ENCODE results near the gene MYO1E.

The MYO1E gene

DNA sequence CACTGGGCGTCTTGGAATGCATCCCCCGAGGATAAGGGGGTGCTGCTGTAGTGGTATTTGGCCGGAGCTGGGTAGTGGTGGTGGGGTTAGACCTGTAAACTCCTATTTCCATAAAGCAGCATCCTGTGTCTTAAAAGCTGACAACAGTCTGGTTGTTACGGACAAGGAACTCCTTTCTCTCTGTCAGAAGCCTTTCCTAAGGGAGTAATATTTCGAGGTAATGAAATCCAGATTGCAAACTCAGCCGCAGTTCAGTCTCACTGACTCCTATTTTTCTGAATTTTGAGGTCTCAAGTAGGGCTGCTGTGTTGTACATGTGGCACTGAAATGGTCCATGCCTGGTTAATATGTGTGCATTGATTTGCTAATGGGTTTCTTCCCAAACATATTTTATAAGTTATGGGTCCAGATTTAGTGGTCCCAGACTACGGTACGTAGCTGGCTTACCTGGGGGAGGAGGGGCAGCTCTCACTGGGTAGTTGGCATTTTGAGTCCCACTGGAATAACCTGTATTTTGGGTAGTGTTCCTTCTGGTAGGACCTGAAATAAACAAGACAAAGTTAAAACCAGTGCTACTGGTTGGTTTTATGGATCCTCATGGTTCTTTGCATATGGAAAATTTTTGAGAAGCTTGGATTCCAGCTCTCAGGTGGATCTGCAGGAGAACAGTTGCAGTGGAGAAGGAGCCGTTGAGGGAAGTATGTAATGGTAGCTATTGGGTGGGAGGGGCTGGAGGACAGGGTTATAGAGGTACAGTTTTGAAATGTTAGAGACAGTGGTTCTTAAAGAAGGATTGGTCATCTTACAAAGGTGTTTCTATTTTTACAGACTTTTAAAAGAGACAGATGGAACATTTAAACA, 214.6 kb downstream of the MYO1E start:
- TF ChIP-seq, protein P1, sequence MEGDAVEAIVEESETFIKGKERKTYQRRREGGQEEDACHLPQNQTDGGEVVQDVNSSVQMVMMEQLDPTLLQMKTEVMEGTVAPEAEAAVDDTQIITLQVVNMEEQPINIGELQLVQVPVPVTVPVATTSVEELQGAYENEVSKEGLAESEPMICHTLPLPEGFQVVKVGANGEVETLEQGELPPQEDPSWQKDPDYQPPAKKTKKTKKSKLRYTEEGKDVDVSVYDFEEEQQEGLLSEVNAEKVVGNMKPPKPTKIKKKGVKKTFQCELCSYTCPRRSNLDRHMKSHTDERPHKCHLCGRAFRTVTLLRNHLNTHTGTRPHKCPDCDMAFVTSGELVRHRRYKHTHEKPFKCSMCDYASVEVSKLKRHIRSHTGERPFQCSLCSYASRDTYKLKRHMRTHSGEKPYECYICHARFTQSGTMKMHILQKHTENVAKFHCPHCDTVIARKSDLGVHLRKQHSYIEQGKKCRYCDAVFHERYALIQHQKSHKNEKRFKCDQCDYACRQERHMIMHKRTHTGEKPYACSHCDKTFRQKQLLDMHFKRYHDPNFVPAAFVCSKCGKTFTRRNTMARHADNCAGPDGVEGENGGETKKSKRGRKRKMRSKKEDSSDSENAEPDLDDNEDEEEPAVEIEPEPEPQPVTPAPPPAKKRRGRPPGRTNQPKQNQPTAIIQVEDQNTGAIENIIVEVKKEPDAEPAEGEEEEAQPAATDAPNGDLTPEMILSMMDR (IDR thresholded peaks at IDR 0.05; ENCODE audit: low read depth, low read length): no peak
- Histone ChIP-seq H3K36me3 (no peaks in the 10 kb centered on the region), H3K27ac (no peak overlapping the region), H3K9me3 (ENCODE audit: severe bottlenecking) (no peaks in the 10 kb centered on the region), H3K27me3 (ENCODE audit: insufficient read depth, low read depth, severe bottlenecking) (no peaks in the 10 kb centered on the region), H3K4me3 (ENCODE audit: low read depth, low read length) (no peak overlapping the region)
- no peak for DNase-seq

DNA sequence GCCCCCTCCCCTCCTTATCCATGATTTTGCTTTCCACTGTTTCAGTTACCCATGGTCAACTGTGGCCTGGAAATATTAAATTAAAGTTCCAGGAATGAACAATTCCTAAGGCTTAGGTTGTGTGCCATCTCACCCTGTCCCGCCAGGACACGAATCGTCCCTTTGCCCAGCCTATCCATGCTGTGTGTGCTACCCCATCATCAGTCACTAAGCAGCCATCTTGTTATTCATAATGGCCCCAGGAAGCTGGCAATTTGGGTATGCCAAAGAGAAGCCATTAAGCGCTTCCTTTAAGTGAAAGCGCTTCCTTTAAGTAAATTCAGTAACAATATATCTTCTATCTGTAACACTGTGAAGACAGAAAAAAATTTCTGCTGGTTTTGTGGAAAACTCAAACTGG, 215.3 kb downstream of the MYO1E start:
- Histone ChIP-seq H3K36me3 (no peaks in the 10 kb centered on the region; the same call in 1 of the 2 replicates), H3K4me3 (ENCODE audit: low read depth, low read length) (no peak overlapping the region), H3K27me3 (ENCODE audit: insufficient read depth, low read depth, severe bottlenecking) (no peaks in the 10 kb centered on the region), H3K27ac (no peak overlapping the region), H3K9me3 (ENCODE audit: severe bottlenecking) (no peaks in the 10 kb centered on the region)
- DNase-seq: no peak
- TF ChIP-seq, protein P1 (IDR thresholded peaks at IDR 0.05; ENCODE audit: low read depth, low read length): no peak

GRCh38 chr15:59155431-59155830, 217.2 kb downstream of the MYO1E start:
- H3K4me3 ChIP-seq (ENCODE audit: low read depth, low read length): no peak overlapping the region
- TF ChIP-seq, protein P1 (IDR thresholded peaks at IDR 0.05; ENCODE audit: low read depth, low read length): no peak
- DNase-seq: no peak
- no peaks in the 10 kb centered on the region; the same call in 1 of the 2 replicates for H3K36me3 ChIP-seq
- H3K27me3 ChIP-seq (ENCODE audit: insufficient read depth, low read depth, severe bottlenecking): no peaks in the 10 kb centered on the region
- no peak overlapping the region for H3K27ac ChIP-seq
- no peaks in the 10 kb centered on the region for H3K9me3 ChIP-seq (ENCODE audit: severe bottlenecking)

GRCh38 chr15:59154243-59154642, 218.4 kb downstream of the MYO1E start:
- TF ChIP-seq, protein P1 (IDR thresholded peaks at IDR 0.05; ENCODE audit: low read depth, low read length): no peak
- H3K27me3 ChIP-seq (ENCODE audit: insufficient read depth, low read depth, severe bottlenecking): no peaks in the 10 kb centered on the region
- no peaks in the 10 kb centered on the region for H3K9me3 ChIP-seq (ENCODE audit: severe bottlenecking)
- H3K4me3 ChIP-seq (ENCODE audit: low read depth, low read length): no peak overlapping the region
- no peak overlapping the region for H3K27ac ChIP-seq
- no peak for DNase-seq
- no peaks in the 10 kb centered on the region; the same call in 1 of the 2 replicates for H3K36me3 ChIP-seq

DNA sequence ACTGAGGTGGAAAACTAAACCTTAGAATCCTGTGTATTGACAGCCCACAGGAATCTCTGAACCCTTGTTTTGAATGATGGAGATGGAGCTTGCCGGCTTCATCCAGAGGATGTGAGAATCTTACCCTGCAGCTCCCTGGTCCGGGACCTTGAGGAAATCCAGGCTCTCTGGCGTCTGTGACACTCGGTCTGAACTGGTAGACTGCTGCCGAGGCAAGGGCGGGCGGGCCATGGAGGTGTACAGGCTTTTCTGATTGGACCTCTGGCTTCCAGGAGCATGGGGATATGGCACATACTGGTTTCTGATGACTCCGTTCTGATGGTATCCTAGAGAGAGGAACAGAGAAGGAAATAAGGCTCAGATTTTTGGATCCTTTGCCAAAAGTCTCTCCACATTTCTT, 219.2 kb downstream of the MYO1E start:
- TF ChIP-seq, protein P1 (IDR thresholded peaks at IDR 0.05; ENCODE audit: low read depth, low read length): no peak
- H3K27ac ChIP-seq: no peak overlapping the region
- DNase-seq: no peak

More for the DNA sequence above, 219.2 kb downstream of the MYO1E start:
- H3K27me3 ChIP-seq (ENCODE audit: insufficient read depth, low read depth, severe bottlenecking): no peaks in the 10 kb centered on the region
- H3K36me3 ChIP-seq: no peaks in the 10 kb centered on the region; the same call in 1 of the 2 replicates
- H3K9me3 ChIP-seq (ENCODE audit: severe bottlenecking): no peaks in the 10 kb centered on the region
- H3K4me3 ChIP-seq (ENCODE audit: low read depth, low read length): no peak overlapping the region
